K562 (cell line): ENCODE results near the gene QSOX2. TPM values are rescaled to one million over a fixed set of nuclear protein-coding genes. Genes with fewer than 3 reads are reported as not detected.
A peak's percentile ranks its signal among the peaks of the same experiment; 100 is the strongest.

Experiments used
- ATAC-seq: fragments of 200-7000 bp; cut with Tn5 transposase; 3 replicates; pipeline ENCODE4 v1.9.1; 2020; ENCODE audit warnings: moderate library complexity
- BruUV-seq: library from RNA; stranded (reverse); fragments of 400-500 nt; replicated peaks from 2 replicates; lab custom pipeline; 2021; lab: Mats Ljungman, UMichigan
- CTCF ChIA-PET: fragments of 300-600 bp; formaldehyde crosslinking; extraction: SDS; loops from one replicate; lab custom pipeline; 2021; ENCODE audit warnings: low intra/inter-chr PET ratio; lab: Yijun Ruan, JAX
- POLR2A ChIA-PET: fragments of 300-600, 350-650 bp; sonication (Branson Sonifier 250); formaldehyde crosslinking; extraction: SDS; loops from one replicate; lab custom pipeline; 2021; ENCODE audit warnings: antibody characterized with exemption, inconsistent platforms; lab: Yijun Ruan, JAX
- DNase-seq, 4 experiments: peaks; one replicate each; pipeline versions ENCODE4 v3.0.0 to v3.0.0-alpha.2; 2011 to 2018; ENCODE audit warnings: low spot score in 3 of 4, mixed read lengths in 3 of 4; ENCODE audit errors: extremely low read depth in 1 of 4
- FAIRE-seq: peaks from 2 replicates; lab custom pipeline; 2011; peaks lifted over from hg19 to GRCh38; lab: Jason Lieb, UNC
- H2AFZ ChIP-seq: 2 replicates; pipeline ENCODE4 v1.6.0; 2011; ENCODE audit warnings: low read depth, low read length, control low read depth, inconsistent platforms
- H3K27ac ChIP-seq: fragments of 200-600 bp; 3 replicates; pipeline ENCODE4 v1.8.0; 2011; ENCODE audit warnings: low read depth, mild to moderate bottlenecking, control low read depth, inconsistent platforms, low read length, moderate library complexity, mixed read lengths; ENCODE audit errors: extremely low read depth
- H3K27me3 ChIP-seq, 2 experiments: fragments of 300-600 bp in 1 of 2; 2 replicates in 1 of 2; 3 replicates in 1 of 2; pipeline versions ENCODE4 v1.6.0 to v1.8.0; 2011; ENCODE audit warnings: inconsistent platforms in 2 of 2, low read length in 2 of 2, mild to moderate bottlenecking in 1 of 2, mixed read lengths in 1 of 2, moderate library complexity in 1 of 2; ENCODE audit not compliant: control insufficient read depth in 2 of 2, insufficient read depth in 2 of 2
- H3K36me3 ChIP-seq: fragments of 300-600 bp; 3 replicates; pipeline ENCODE4 v1.8.0; 2011; ENCODE audit warnings: mild to moderate bottlenecking, low read length, inconsistent platforms; ENCODE audit not compliant: control insufficient read depth, insufficient read depth
- H3K4me1 ChIP-seq, 2 experiments: fragments of 200-600 bp in 1 of 2; replicated peaks in 1 of 2; 2 replicates in 1 of 2; 3 replicates in 1 of 2; pipeline versions ENCODE4 v1.5.1 to v1.8.0; 2011; ENCODE audit warnings: inconsistent platforms in 2 of 2, low read length in 2 of 2, mild to moderate bottlenecking in 1 of 2, mixed read lengths in 1 of 2, moderate library complexity in 1 of 2; ENCODE audit not compliant: control insufficient read depth in 2 of 2, insufficient read depth in 2 of 2
- H3K4me2 ChIP-seq: 2 replicates; pipeline ENCODE4 v1.6.1; 2011; ENCODE audit warnings: low read length, control low read depth, inconsistent platforms, mixed read lengths; ENCODE audit not compliant: insufficient read depth
- H3K4me3 ChIP-seq: fragments of 200-600 bp; sonication (generic), shearing (Covaris generic); 2 replicates; pipeline ENCODE4 v1.5.1; 2016; ENCODE audit warnings: control low read depth, inconsistent platforms
- H3K79me2 ChIP-seq: fragments of 200-600 bp; 3 replicates; pipeline ENCODE4 v1.8.0; 2011; ENCODE audit warnings: low read length, inconsistent platforms; ENCODE audit not compliant: control insufficient read depth, insufficient read depth
- H3K9ac ChIP-seq, 2 experiments: 2 replicates each; pipeline versions ENCODE4 v1.6.0 to v1.6.1; 2011; ENCODE audit warnings: low read depth in 2 of 2, low read length in 2 of 2, control low read depth in 1 of 2, inconsistent platforms in 1 of 2, mild to moderate bottlenecking in 1 of 2, mixed read lengths in 1 of 2; ENCODE audit not compliant: insufficient read depth in 1 of 2
- H3K9me1 ChIP-seq: one replicate; pipeline ENCODE4 v1.6.0; 2011; ENCODE audit warnings: inconsistent platforms, mild to moderate bottlenecking, low read length, moderate library complexity; ENCODE audit not compliant: control insufficient read depth, insufficient read depth
- H3K9me3 ChIP-seq: replicated peaks from 2 replicates; pipeline ENCODE4 v1.5.1; 2011; ENCODE audit warnings: low read depth, low read length, inconsistent platforms; ENCODE audit not compliant: control insufficient read depth, insufficient read depth
- H4K20me1 ChIP-seq: replicated peaks from 2 replicates; pipeline ENCODE4 v1.6.1; 2011; ENCODE audit warnings: low read length, inconsistent platforms, mixed read lengths; ENCODE audit not compliant: control insufficient read depth, insufficient read depth
- GTF2F1 ChIP-seq: IDR thresholded peaks from 2 replicates; pipeline ENCODE4 v1.6.1; 2011; ENCODE audit warnings: low read depth, low read length, improper control_type of control experiment
- HINFP ChIP-seq: fragments of 450-650 bp; conservative IDR thresholded peaks from 2 replicates; pipeline ENCODE4 v1.6.1; 2016; ENCODE audit warnings: missing genetic modification characterization, low read depth, mild to moderate bottlenecking, control low read depth, missing compliant biosample characterization
- MAX ChIP-seq: sonication (generic); formaldehyde crosslinking; IDR thresholded peaks from 2 replicates; pipeline ENCODE4 v1.9.0; 2022; ENCODE audit warnings: mild to moderate bottlenecking, missing genetic modification reagents
- MEF2A ChIP-seq: IDR thresholded peaks from 2 replicates; pipeline ENCODE4 v1.6.1; 2011; ENCODE audit warnings: low read depth, mild to moderate bottlenecking, low read length, moderate library complexity; ENCODE audit not compliant: control insufficient read depth
- MTA1 ChIP-seq: fragments of 450-650 bp; IDR thresholded peaks from 2 replicates; pipeline ENCODE4 v1.6.1; 2017; ENCODE audit warnings: borderline replicate concordance
- NR3C1 ChIP-seq: sonication (generic); formaldehyde crosslinking; IDR thresholded peaks from 2 replicates; pipeline ENCODE4 v1.8.1; 2022; ENCODE audit warnings: missing genetic modification reagents
- NRF1 ChIP-seq, 2 experiments: fragments of 450-650 bp; IDR thresholded peaks in 1 of 2; conservative IDR thresholded peaks in 1 of 2; 2 replicates each; pipeline ENCODE4 v1.6.1; 2014; ENCODE audit warnings: mild to moderate bottlenecking in 2 of 2
- POLR2A ChIP-seq: fragments of 450-650 bp; conservative IDR thresholded peaks from 2 replicates; pipeline ENCODE4 v1.6.1; 2016
- UBTF ChIP-seq, 2 experiments: IDR thresholded peaks; 2 replicates each; pipeline ENCODE4 v1.6.1; 2012; ENCODE audit warnings: improper control_type of control experiment in 2 of 2, low read depth in 2 of 2, low read length in 2 of 2, borderline replicate concordance in 1 of 2
- ZNF124 ChIP-seq: sonication (generic); formaldehyde crosslinking; IDR thresholded peaks from 2 replicates; pipeline ENCODE4 v1.8.1; 2022; ENCODE audit warnings: missing genetic modification reagents
- ZNF253 ChIP-seq: fragments of 250-450 bp; sonication (Bioruptor Pico); conservative IDR thresholded peaks from 2 replicates; pipeline ENCODE4 v1.6.1; 2021; ENCODE audit warnings: mild to moderate bottlenecking
- ZNF354B ChIP-seq: fragments of 250-450 bp; sonication (Bioruptor Pico); IDR thresholded peaks from 2 replicates; pipeline ENCODE4 v1.4.0; 2020
- ZNF589 ChIP-seq: fragments of 200-800 bp; sonication (Bioruptor generic); IDR thresholded peaks from 2 replicates; pipeline ENCODE4 v1.6.1; 2016; ENCODE audit warnings: low read depth, missing genetic modification characterization, missing compliant biosample characterization
- WGBS: fragments of 100-300 bp; shearing (Covaris generic); methylation state at CpG from one replicate; pipeline ENCODE4 v1.1.6; 2016; ENCODE audit warnings: low coverage, mixed read lengths; ENCODE audit not compliant: insufficient coverage; ENCODE audit errors: missing lambda C conversion rate; 5-methylcytosine and 5-hydroxymethylcytosine counted together
- in situ Hi-C: fragments of 300-500 bp; cut with MboI; formaldehyde crosslinking; loops from 4 replicates; pipeline ENCODE4 v1.15.0; 2018; ENCODE audit warnings: inconsistent platforms, mixed read lengths
- intact Hi-C: fragments of 100-400 bp; cut with micrococcal nuclease; formaldehyde crosslinking; loops from 2 replicates; pipeline ENCODE4 v1.14.2; 2022
- polyA plus RNA-seq, 8 experiments: library from polyadenylated mRNA; depleted of rRNA in 4 of 8; stranded (reverse) in 5 of 8; unstranded in 3 of 8; fragments of >200 nt; fragmentation: Nextera tagmentation in 2 of 8; fragmentation: Illumina TruSeq in 1 of 8; extraction: Ambion mirVana in 2 of 8; extraction: Trizol in 1 of 8; gene quantifications; 2 replicates each; pipeline versions ENCODE4 v1.2.1 to v1.2.3, GENCODE V29; 2011 to 2014; ENCODE audit warnings: inconsistent platforms in 1 of 8, missing spikeins in 1 of 8
- total RNA-seq, 7 experiments: library from RNA; depleted of rRNA in 6 of 7; stranded (reverse); fragments of >200 nt in 6 of 7; fragmentation: Illumina TruSeq in 2 of 7; extraction: Trizol in 2 of 7; gene quantifications; 2 replicates each; pipeline versions ENCODE4 v1.2.1 to v1.2.3, GENCODE V29; 2011 to 2021; ENCODE audit warnings: low replicate concordance in 1 of 7

The QSOX2 gene
- total and polyA plus RNA-seq, 9 of the 15 experiments (the other 6 are each of a cell fraction or from before 2014, with no cell fraction given), result 0.51 to 23.7 (median 12.7) TPM

GRCh38 chr9:136282272-136282861 lies 36.8 kb upstream of the QSOX2 start (continued):
- TF ChIP-seq GTF2F1 (no peak), ZNF354B (CRISPR knock-in tag) (no peak)

- in situ Hi-C loops, result no loop called here
- H2AFZ ChIP-seq, result no peak overlapping the region
- no peak overlapping the region for H3K27ac ChIP-seq
- no peak overlapping the region for H3K4me2 ChIP-seq
- H3K4me1 ChIP-seq, result peaks cover 0 to 49% of the 10 kb centered on the region in 2 experiments; a peak in 2 of 5 replicates
- no peaks in the 10 kb centered on the region for H3K36me3 ChIP-seq
- no peaks in the 10 kb centered on the region for H3K79me2 ChIP-seq
- POLR2A ChIA-PET, result interaction anchor here (0.7 kb wide), 2 partner anchors 27 to 817 kb away, joined by 3 read pairs; no protein-coding TSS in a partner anchor
- H3K27me3 ChIP-seq, result peaks cover 27 to 64% of the 10 kb centered on the region in 2 experiments; a peak in 4 of 5 replicates
- no peaks in the 10 kb centered on the region for H3K9me1 ChIP-seq
- peak overlapping the region in 1 of 2 experiments; percentile 20; a peak in 2 of 4 replicates for H3K9ac ChIP-seq
- BruUV-seq, result no TSS peak
- H3K4me3 ChIP-seq, result no peak overlapping the region
- CTCF ChIA-PET, result interaction anchor here (0.5 to 0.6 kb wide), 2 partner anchors 23 to 147 kb away, joined by 3 read pairs; no protein-coding TSS in a partner anchor
- FAIRE-seq (no peak), ATAC-seq (no peak), DNase-seq (peak in 2 of 4 experiments; percentile 36 to 51)
- no peaks in the 10 kb centered on the region; the same call in 1 of the 2 replicates for H3K9me3 ChIP-seq
- H4K20me1 ChIP-seq, result 0 out of 2 replicates have a peak, but pooled peaks cover 6% of the 10 kb centered on the region
- 35% methylated on average over 26 of the region's 39 CpGs for WGBS
- intact Hi-C loops, result no loop called here
- TF ChIP-seq ZNF589 (CRISPR knock-in tag), result no peak
- peak; percentile 61 to 72; a peak in 3 of 4 replicates for TF ChIP-seq NRF1 (conservative IDR thresholded peaks at IDR 0.05 in 1 of 2, IDR thresholded peaks at IDR 0.05 in 1 of 2)
- no peak for TF ChIP-seq NR3C1 (CRISPR knock-in tag)
- TF ChIP-seq MEF2A, result no peak
- 0 out of 2 replicates have a peak, but pooled peaks have one; percentile 7 for TF ChIP-seq MAX
- peak; percentile 48; the same call in 1 of the 2 replicates for TF ChIP-seq HINFP (tag)
- TF ChIP-seq UBTF (IDR thresholded peaks at IDR 0.05; ENCODE audit: borderline replicate concordance in 1 of 2, low read depth in 2 of 2, low read length in 2 of 2), result no peak
- no peak for TF ChIP-seq ZNF124 (CRISPR knock-in tag)
- TF ChIP-seq POLR2A, result no peak
- TF ChIP-seq ZNF253 (CRISPR knock-in tag), result no peak
- no peak for TF ChIP-seq MTA1
These were observed 36.0 kb upstream of the QSOX2 start for GRCh38 chr9:136281421-136282271.
